ENCODE results near the gene ANKRD13D.

The ANKRD13D gene

DNA sequence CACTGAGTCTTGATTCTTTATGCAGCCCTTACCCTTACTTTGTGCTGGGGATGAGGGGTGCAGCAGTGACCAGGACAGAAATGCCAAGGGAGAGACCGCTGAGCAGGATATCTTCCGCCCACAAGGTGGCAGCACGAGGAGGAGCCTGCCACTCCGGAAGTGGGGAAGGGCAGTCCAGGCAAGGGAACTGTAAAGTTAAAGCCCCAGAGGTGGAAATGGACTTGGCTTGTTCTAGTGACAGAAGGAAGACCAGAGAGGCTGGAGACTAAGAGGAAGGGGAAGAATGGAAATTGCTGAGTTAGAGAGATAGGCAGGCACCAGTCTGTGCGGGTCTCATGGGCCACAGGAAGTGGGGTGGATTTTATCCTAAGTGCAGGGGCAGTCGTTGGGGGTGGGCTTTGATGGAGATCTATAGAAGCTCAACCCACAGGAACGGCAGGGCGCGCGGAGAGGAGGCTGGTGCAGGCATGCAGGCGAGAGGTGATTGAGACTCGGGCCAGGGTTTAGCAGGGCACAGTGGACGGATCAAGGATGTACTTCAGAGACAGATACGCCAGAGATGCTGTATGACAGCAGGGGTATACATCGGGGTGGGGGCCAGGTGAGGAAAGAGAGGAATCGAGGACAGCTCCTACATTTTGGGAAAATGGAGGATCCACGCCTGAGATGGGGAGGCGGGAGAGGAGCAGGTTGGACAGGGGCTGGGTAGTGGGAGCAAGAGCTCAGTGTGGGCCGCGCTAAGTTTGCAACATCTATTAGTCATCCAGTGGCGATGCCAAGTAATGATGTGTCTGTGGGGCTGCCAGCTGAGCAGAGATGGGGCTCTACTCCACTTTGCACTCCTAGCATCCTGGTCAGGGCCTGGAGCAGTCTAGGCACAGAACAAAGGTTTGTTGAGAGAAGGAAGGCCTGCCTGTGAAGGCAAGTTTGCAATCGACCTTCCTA, 26.1 kb upstream of the ANKRD13D start:
- peak; percentile 74 for DNase-seq

DNA sequence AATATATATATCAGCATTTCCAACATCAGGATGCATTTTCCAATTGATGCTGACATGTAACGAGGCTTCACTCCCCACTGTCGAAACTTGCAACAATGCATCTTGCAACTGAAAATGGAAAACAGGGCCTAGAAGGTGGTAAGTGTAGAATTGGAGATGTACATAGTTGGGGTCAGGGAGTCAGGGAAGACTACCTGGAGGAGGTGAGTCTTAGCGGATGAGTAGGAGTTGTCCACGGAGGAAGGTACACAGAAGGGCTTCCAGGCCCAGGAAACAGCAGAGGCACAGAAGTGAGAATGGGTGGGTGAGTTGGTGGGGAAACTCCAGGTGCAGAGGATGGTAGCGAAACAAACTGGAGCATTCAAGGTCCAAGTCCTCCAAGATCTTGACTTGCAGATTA, 24.8 kb upstream of the ANKRD13D start:
- no peak for DNase-seq

DNA sequence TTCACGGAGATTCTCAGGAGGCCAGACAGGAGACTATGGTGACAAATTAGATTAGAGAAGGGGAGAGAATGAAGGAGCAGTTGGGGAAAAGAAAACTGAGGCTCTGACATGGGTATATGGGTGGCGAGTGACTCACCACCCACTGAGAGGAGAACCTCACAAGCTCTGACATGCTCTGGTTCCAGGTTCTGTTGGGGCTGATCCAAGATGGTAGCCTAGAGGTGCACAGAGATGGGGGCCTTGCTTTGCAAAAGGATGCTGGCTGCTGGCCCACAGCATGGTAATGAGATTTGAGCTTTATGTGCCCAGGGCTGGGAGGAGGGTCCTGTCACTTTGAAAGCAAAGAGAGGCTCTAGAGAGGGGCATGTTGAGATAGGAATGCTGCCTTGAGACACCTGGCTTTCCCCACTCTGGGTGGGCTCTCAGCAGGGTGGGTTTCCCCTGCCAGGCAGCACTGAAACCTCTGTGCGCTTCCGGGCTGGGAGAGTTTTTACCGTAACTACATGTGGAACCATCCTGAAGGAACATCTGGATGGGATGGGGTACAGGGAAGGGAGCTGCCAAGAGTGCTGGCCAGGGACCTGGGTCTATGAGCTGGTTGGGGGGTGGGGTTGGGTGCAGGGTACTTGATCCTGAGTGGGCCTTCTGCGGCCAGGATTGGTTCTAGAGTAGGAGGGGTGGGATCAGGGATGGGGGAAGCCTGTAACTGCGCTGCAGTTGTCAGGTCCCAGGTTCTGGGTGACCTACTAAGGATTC, 24.0 kb upstream of the ANKRD13D start:
- no peak for DNase-seq

DNA sequence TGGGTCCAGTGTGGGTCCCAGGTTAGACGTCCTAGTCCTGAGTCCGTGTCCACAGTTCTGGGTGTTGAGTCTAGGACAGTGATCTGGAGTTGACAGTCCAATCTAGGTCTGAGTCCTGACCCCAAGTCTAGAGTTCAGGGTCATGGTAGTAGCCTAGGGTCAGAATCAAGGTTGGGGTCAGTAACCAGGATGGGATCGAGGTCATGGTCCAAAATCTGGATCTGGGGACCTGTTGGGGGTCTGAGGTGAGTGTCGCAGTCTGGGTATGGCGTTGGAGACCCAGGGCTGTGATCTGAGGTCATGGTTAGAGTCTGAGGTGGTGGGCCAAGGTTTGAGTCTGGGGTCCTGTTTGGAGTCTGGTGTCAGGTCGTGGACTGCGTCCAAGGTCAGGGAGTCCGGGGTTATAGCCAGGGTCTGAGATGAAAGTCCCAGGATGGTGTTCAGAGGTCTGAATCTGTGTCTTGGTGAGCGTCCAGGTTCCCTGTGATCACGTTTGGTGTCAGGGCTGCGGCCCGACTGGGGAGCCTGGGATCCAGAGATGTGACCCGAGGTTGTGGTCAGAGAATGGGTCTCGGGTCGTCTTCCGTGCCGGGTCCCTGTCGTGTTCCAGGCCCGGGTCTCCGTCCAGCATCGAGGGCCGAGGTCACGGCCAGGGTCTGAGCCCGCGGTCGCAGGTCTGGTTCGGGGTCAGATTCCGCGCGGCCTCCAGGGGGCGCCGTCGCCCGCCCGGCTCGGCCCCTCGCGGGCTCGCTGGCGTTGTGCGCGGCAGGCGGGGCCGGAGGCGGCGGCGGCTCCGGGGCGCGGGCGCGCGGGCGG, 23.3 kb upstream of the ANKRD13D start:
- DNase-seq: peak; percentile 67

DNA sequence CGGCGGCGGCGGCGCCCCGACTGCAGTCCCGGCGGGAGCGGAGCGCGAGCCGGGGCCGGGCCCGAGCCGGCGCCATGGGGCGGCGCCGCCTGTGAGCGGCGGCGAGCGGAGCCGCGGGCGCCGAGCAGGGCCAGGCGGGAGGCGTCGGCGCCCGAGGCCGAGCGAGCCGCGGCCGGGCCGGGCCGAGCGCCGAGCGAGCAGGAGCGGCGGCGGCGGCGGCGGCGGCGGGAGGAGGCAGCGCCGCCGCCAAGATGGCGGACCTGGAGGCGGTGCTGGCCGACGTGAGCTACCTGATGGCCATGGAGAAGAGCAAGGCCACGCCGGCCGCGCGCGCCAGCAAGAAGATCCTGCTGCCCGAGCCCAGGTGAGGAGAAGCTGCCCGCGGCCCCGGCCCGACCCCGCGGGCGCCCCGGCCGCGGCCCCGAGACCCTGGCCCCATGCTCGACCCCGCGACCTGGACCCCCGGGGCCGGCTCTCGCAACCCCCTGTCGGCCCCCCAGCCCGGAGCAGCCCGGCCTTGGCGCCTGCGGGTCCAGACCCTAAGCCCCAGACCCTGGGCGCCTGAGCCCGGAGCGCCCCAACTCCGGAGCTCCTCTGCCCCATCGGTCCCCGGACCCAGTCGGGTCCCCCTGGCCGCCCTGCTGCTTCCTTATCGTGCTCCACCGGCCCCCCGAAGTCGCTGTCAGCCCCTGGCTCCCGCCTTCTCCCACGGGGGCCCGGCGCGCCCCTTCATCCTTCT, 22.5 kb upstream of the ANKRD13D start, which contains the start of gene GRK2:
Gene GRK2 (plus strand): TSS at position 25 of the 739 bp plus-strand sequence. CDS start 227 bp downstream, at position 252.
- DNase-seq: no peak

DNA sequence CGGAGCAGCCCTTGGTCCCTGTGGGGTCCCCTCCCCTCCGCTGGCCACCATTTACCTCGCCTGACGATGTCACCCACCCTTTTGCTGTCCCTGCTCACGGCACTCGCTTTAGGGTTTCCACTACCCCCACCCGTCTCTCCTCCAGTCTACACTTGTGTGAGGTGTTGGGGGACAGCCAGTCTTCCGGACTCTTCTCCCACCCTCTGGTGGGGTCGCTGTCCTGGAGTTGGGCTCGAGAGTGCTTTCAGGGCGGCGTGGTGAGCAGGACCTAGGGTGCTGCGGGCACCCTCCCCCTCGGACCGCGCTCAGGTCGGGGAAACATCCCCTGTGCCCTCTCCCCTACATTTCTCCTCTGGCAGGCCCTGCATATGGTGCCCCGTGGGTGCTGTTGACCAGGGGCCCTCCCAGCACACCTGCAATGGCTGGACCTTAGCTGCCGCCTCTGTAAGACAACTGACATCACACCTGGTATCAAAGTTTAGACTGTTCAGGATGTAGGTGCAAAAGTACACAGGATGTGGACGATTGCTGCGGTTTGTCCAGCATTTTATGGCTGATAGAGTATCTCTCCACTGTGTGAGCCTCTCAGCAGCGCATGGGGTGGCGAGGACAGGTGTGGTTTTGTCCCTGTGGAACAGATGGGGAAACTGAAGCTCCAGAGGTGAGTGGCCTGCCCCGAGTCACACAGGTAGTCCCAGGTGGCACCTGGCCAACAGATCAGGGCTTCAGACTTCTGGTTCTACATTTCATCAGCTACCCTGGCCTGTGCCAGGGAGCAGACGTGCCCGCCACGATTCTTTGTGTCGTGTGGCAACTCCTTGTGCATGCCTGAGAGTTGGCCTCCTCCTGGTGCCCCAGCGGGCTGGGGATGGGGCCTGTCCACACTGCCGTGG, 21.7 kb upstream of the ANKRD13D start:
- DNase-seq: no peak

DNA sequence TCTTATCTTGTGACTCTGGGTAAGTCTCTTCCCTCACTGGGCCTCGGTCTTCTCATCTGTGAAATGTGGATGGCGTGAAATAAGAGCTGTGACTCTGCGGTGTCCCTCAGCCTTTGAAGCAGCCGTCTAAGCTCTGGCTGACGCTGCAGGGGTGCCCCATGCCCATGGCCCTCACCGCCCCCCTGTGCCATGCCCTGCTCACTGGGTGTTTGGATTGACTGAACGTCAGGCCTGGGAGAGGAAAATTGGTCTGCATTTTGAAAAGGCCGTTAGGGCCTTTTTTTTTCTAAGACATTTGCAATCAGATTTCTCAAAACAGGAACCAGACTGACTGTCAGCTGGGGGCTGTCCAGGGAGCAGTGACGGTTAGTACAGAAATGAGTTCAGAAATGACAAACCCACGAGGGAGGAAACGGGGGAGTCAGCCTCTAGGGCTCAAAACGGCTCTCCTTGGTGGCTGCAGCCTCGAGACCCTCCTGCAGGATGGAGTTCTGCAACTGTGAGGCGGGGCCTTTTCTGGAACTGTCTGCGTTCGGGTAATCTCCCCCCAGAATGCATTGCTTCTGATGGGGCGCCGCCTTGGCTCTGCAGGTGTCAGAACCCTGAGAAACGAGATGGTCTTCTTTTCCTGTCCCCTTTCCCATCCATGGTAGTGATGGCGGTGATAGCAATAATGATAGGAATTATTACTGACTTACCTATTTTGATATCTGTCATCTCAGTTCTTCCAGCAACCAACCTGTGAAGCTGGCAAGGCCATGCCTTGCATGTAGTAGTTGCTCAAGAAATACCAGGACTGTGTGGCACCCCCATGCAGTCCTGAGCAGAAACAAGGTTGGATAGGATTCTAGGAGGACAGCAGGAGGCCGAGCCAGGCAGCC, 20.8 kb upstream of the ANKRD13D start:
- DNase-seq: peak; percentile 85

DNA sequence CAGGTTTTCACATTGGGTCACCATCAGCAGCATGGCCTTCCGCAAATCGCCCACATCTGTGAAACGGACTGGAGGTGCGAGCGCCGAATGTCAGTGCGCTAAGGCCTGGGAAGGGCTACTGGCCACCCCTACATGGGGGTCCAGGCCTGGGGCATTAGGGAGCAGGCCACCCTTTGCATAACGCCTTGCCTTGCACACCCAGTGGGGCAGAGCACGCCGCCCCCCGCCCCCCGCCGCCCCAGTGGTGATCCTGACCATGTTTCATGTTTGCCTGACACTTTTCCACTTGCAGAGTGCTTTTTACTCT, 20.2 kb upstream of the ANKRD13D start:
- DNase-seq: no peak

DNA sequence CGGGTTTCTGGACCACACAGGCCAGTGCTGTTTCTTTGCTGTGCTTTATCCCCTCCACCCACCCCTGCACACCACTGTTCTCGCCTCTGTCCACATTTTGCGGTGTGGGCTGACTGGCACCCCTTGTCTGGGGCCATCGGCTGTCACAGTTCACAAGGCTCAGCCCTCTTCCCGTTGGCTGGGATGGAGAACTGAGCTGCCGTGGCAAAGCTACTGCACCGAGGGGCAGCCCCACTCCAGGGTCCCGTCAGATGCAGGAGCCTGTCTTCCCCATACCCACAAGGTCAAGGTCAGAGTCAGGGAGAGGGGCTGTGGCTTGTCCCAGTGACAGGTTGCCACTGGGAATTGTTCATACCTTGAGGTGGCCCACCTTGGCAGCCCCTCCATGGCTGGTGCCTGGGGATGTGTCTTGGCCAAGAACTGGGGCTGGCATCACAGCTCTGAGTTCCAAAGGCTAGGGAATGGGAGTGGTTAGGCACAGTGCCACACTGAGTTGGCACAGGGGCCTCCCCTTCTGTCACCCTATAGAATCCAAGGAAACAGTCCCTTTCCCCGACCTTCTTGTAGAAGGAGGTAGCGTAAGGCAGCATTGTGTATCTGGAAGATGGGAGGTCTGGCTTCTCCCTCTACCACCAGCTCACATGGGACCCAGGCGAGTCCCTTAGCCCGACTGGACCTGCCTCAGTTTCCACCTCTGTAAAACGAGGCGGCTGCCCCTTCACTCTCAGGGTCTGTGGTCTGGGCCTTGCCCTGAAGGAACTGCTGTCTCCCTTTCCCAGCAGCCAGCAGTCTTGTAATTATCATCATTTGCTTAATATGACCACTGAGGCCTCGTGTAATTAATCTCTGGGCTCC, 19.5 kb upstream of the ANKRD13D start:
- no peak for DNase-seq

DNA sequence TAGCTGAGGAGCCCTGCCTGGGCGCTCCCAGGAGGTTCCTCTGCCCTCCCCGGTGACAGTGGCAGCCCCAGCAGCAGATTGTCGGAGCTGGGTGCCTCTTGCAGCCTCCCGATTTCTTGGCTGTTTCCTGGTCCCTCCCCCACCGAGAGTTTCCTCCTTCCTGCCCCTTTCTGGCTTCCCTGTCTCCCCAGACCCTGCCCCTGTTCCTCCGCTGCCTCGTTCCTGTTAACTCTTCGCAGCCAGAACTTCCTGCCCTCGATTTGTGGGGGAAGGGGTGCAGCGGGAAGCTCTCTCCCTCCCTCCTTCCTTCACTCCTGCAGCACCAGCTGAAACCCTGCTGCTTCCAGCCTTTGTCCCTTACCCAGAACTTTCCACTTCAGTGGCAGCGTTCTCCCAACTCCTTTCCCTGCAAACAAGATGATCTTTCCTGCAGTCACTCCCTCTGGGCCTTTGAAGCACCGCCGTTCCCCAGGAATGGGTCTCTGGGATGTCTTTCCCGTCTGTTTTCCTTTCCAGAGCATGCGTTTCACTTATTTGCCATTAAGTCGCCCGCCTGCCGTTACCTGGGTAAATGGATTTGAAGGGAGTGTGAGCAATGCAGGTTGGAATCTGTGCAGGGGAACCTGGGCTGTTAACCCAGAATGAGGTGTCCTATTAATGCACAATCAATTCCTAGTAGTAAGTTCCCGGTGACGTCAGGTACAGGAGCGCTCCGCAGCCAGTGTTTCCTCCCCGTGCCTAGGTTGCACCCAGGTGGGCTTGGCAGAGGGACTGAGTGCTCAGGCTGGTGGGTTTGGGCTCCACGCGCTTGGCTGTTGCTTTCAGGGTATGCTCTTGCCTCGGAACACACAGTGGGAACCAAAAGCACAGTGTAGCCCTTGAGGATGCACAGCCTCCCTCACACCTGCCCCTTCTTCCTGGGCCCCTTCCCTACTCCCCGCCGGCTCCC, 18.6 kb upstream of the ANKRD13D start:
- DNase-seq: no peak

DNA sequence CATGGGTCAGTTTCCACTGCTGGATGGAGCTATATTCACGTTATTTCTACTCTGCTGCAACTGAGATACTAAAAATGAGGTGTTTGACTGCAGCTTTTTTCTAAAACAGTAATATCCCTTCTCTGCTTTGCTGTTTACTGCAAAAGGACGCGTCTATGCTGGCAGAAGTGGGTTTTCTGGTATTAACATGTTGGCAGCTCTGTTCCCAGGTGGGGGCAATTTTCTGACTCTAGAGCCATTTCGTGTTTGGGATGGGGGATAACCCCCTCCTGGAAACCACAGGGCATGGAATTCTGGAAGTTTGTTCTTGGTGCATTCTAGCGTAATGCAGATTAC, 17.9 kb upstream of the ANKRD13D start:
- DNase-seq: no peak

DNA sequence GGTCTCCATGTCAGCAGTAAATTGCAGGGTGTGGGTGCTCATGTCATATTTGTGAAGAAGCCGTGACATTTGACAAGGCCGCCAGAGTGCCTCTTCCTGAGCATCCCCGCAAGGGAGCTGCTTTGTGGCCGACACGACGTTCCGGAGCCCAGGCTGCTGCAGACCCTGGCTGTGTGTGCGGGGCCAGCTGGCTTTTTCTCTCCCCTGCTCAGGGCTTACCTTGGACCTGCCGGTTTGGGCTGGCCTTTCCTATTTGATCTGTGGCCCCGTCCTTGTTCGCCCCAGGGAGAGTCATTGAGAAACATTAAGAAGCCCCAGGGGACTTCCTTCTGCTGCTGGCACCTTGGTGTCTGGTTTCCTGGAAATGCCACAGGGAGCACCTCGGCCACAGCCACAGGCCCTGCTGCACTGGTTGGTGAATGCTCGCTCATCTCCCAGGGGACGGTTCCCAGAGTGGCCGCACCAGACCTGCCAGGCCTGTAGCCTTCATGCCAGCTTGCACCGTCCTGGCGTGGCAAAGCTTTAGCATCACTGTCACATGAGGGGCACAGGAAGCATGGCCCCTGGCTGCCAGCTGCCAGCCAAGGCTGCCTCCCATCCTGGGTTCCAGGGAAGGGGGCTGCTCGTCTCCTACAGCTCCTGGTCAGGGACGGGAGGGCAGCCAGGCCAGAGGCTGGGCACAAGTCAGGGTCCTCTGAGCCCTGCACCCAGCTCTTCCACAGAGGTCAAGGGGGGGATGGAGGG, 17.4 kb upstream of the ANKRD13D start:
- DNase-seq: peak; percentile 73

DNA sequence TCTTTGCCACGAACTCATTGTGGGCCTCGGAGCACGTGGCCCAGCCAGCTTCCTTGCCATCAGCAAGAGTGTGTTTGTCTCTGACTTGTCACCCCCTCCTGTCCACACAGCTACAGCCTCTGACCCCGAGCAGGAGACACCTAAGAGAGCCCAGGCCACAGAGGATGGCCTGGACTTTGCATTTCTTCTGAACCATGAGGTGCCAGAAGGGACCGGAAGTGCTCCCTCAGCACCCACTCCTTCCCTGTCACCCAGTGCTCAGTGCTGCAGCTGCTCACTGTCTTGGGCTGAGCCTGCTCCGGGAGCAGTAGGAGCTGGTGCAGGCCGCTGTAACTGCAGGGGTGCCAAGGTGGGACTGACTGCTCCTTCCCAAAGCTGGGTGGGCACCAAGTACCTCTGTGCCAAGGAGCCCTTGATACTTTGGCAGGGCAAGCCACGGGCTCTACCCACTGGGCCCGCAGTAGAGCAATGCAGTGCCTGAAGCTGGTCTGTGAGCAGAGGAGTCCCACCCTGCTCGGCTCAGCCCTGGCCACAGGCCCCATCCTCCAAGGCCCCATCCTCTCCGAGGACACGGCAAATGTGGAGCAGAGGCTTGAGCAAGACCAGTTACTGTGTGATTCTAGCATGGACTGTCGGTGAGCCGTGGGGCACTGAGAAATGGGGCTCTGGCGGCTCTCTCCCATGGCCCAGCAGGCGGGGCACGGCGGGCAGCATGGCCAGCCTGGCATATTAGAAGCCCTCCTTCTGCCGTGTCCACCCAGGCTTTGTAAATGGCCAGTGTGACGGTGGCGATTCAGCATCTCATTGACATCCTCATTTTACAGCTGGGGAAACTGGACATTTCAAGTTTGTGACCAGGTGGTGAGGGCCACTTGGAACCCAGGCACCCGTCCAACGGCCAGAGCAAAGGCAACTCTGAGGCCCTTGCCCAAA, 16.5 kb upstream of the ANKRD13D start:
- DNase-seq: peak; percentile 54

DNA sequence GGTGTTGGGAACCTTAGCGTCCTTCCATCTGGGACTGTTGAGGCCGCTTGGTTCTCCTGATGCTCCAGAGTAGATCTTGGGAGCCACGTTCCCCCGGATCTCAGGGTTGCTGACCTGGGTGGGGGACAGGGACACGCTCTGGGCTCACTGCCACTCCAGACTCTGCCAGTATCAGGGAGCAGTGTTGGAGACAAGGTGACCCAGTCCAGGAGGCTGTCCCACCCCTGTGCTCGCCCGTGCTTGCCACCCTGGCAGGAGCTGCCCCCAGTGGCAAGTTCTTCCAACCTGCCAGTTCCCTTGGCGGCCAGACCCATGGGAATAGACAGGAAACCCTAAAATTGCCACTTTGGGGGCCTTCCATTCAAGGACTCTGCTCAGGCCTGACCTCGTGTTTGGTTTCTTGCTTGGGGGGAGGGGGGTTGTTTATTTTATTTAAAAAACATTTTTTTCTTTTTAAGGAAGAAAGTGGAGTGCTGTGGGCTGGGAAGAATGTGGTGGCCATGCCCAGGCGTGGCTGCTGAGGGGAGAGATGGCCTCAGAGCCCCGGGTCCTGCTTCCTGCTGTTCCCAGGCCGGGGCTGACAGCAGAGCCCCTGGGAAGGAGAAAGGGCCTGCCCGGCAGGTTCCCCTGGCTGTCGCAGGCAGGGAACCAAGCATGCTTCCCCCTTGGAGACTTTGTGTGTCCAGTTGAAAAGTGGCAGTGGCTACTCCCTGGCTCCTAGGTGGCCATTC, 15.7 kb upstream of the ANKRD13D start:
- no peak for DNase-seq

DNA sequence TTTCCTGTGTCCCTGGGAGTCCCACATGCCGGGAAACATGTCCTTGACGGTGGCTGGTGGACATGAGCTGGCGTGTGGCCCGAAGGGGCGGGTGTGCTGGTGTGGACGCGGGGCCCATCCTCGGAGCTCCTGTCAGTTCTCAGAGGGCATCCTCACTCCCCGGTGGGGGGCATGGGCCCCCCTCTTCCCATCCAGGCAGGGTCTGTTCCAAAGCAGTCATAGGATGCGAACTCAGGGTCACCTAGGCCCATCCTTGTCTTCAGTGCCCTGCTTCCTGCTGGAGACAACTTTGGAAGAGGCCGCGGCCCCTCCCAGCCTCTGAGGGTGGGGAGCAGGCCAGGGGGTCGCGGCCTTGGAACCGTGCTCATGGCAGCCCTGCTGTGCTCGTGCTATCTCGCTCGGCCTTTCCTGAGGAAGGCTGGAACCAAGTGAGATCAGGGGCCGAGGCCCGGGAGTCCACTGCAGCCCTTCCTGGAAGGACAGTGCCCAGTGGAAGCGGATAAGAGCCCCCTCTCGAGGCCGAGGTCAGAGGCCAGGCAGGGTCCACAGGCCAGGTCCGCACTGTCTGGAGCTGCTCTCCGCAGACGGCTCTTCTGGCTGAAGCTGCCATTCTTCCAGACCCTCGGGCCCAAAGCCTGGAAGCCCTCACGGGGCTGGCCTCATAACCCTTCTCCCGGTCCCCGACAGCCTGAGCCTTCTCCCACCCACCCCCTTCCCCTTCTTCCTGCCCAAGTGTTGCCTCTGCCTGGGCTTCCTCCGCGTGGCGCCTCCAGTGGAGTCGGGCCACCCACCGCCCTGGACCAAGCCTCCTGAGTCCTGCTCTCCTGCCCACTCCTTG, 14.1 kb upstream of the ANKRD13D start:
- peak; percentile 1 for DNase-seq

Measured in stimulated activated CD4-positive, alpha-beta T cell treated with anti-CD3 and anti-CD28 coated beads, Interleukin-1b, Interleukin-23, amount 100 ng/mL, for 48 hours (primary cell).